ENCODE data around the gene TTLL8.

DNA sequence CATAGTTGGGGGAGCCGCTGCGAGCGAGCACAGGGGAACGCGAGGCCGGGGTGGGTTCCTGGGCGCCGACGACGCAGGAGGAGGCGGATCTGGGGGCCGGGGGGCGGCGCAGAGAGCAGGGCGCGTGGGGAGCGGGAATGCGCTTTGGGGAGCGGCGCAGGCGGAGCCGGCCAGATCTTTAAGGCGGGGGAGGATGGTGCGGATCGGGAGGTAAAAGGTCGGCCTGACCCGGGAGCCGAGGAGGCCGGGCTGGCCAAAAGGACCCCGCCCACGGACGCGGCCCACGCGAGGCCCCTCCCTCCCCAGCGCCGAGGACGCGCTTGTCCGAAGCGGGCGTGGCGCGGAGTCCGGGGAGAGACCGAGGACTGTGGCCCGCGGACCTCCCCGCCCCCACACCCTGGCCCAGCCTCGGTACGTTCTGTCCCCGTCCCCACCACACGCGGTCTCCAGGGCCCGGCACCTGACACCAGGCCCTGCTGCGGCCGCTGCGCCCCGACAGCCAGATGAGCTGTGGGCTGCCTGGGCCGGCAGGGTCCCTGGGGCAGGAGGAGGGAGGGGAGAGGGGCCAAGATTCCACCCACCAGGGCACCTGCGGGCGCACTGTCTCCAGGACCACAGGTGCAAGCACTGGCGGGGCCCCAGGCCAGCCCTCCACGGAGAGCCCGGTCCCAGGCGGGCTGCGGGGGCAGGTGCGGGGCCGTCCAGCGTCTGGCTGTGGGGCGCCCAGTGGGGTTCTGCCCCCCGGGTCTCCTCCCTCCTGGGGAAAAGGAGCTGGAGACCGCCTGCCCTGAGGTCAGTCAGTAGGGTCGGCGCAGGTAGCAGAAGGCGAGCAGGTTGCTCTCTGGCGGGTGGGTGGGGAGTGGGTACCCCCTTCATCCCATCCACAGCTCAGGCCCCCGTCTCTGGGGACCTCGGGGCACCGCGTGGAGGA, 86.6 kb downstream of the TTLL8 start:
- TF ChIP-seq, protein P1, sequence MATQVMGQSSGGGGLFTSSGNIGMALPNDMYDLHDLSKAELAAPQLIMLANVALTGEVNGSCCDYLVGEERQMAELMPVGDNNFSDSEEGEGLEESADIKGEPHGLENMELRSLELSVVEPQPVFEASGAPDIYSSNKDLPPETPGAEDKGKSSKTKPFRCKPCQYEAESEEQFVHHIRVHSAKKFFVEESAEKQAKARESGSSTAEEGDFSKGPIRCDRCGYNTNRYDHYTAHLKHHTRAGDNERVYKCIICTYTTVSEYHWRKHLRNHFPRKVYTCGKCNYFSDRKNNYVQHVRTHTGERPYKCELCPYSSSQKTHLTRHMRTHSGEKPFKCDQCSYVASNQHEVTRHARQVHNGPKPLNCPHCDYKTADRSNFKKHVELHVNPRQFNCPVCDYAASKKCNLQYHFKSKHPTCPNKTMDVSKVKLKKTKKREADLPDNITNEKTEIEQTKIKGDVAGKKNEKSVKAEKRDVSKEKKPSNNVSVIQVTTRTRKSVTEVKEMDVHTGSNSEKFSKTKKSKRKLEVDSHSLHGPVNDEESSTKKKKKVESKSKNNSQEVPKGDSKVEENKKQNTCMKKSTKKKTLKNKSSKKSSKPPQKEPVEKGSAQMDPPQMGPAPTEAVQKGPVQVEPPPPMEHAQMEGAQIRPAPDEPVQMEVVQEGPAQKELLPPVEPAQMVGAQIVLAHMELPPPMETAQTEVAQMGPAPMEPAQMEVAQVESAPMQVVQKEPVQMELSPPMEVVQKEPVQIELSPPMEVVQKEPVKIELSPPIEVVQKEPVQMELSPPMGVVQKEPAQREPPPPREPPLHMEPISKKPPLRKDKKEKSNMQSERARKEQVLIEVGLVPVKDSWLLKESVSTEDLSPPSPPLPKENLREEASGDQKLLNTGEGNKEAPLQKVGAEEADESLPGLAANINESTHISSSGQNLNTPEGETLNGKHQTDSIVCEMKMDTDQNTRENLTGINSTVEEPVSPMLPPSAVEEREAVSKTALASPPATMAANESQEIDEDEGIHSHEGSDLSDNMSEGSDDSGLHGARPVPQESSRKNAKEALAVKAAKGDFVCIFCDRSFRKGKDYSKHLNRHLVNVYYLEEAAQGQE (IDR thresholded peaks at IDR 0.05; ENCODE audit: low read depth) = no peak
- TF ChIP-seq TAF1 (IDR thresholded peaks at IDR 0.05; ENCODE audit: low read depth) (no peak), CEBPB (IDR thresholded peaks at IDR 0.05) (no peak), EP300 (IDR thresholded peaks at IDR 0.05; ENCODE audit: borderline replicate concordance) (0 out of 2 replicates have a peak, but pooled peaks have one; percentile 23), TCF12 (IDR thresholded peaks at IDR 0.05; ENCODE audit: low read depth) (no peak; the same call in 1 of the 2 replicates)
